Ovary (tissue), 3 donors: ENCODE results near the gene EIF5.

ENCODE experiments used
- CTCF ChIP-seq, 3 donors: fragments of 450-650 bp in 2 of 3; fragments of 200-600 bp in 1 of 3; IDR thresholded peaks; one replicate each; pipeline versions ENCODE4 v1.5.1 to v1.8.0; 2016 to 2022; ENCODE audit warnings: antibody characterized with exemption in 3 of 3, mild to moderate bottlenecking in 1 of 3
- POLR2A ChIP-seq: fragments of 450-650 bp; IDR thresholded peaks from one replicate; pipeline ENCODE4 v1.6.1; 2017; ENCODE audit warnings: antibody characterized with exemption, mild to moderate bottlenecking, moderate library complexity
- donor health status: DM: no; HTN: no; CAD: no.

GRCh38 chr14:103316721-103317121, 17.3 kb upstream of the EIF5 start:
- TF ChIP-seq CTCF (IDR thresholded peaks at IDR 0.05) (no peak), POLR2A (no peak)
